Measurements from ENCODE around the gene COMP. TPM values are rescaled to one million over a fixed set of nuclear protein-coding genes. Genes with fewer than 3 reads are reported as not detected.

The COMP gene
- total RNA-seq, 1 donor from 2014 or later = 8.1 TPM

- DNase-seq = no peak
Observed at GRCh38 chr19:18782559-18783225, 8.4 kb downstream of the COMP start.

GRCh38 chr19:18781885-18782527 is 9.1 kb downstream of the COMP start:
- no peak for DNase-seq

- no peak for DNase-seq
Observed at GRCh38 chr19:18781047-18781600, 10.0 kb downstream of the COMP start.

- no peak for DNase-seq
Observed at GRCh38 chr19:18780631-18781030, 10.5 kb downstream of the COMP start.

GRCh38 chr19:18780081-18780480 is 11.0 kb downstream of the COMP start:
- DNase-seq = no peak

- DNase-seq = no peak
Observed at GRCh38 chr19:18778826-18779495, 12.1 kb downstream of the COMP start.

GRCh38 chr19:18778076-18778389 is 13.1 kb downstream of the COMP start:
- DNase-seq = no peak

- DNase-seq = no peak
Observed at GRCh38 chr19:18777301-18778075, 13.6 kb downstream of the COMP start.

GRCh38 chr19:18776736-18777135 is 14.4 kb downstream of the COMP start:
- no peak for DNase-seq

- DNase-seq = no peak
Observed at GRCh38 chr19:18776288-18776594, 14.9 kb downstream of the COMP start.

GRCh38 chr19:18775586-18776287 is 15.4 kb downstream of the COMP start:
- DNase-seq = no peak

- no peak for DNase-seq
Observed at GRCh38 chr19:18774782-18775444, 16.2 kb downstream of the COMP start.

GRCh38 chr19:18774107-18774506 is 17.0 kb downstream of the COMP start:
- DNase-seq = no peak

- DNase-seq = no peak
Observed at GRCh38 chr19:18773682-18774081, 17.4 kb downstream of the COMP start.

GRCh38 chr19:18772620-18773587 is 18.2 kb downstream of the COMP start:
- peak; percentile 40 for DNase-seq

- no peak for DNase-seq
Observed at GRCh38 chr19:18771328-18772242, 19.5 kb downstream of the COMP start.

GRCh38 chr19:18770663-18771327 is 20.3 kb downstream of the COMP start:
- no peak for DNase-seq

GRCh38 chr19:18769989-18770528 is 21.0 kb downstream of the COMP start:
- no peak for DNase-seq
